Suprapubic skin (tissue), 4 donors: ENCODE data around the gene RUNDC3A. TPM values are rescaled to one million over a fixed set of nuclear protein-coding genes. Genes with fewer than 3 reads are reported as not detected.

ENCODE experiments used
- DNase-seq, 2 donors: peaks; one replicate each; pipeline ENCODE4 v3.0.0-alpha.2; 2019; ENCODE audit warnings: low spot score in 2 of 2
- H3K27ac ChIP-seq: fragments of 200-600 bp; sonication (generic); one replicate; pipeline ENCODE4 v1.5.1; 2019
- H3K27me3 ChIP-seq: fragments of 200-600 bp; sonication (generic); one replicate; pipeline ENCODE4 v1.5.1; 2019
- H3K36me3 ChIP-seq: fragments of 200-600 bp; sonication (generic); one replicate; pipeline ENCODE4 v1.5.1; 2019
- H3K4me1 ChIP-seq: fragments of 200-600 bp; sonication (generic); one replicate; pipeline ENCODE4 v1.5.1; 2019
- H3K4me3 ChIP-seq: fragments of 200-600 bp; sonication (generic); one replicate; pipeline ENCODE4 v1.5.1; 2019; ENCODE audit warnings: mild to moderate bottlenecking
- H3K9me3 ChIP-seq: fragments of 200-600 bp; sonication (generic); one replicate; pipeline ENCODE4 v1.5.1; 2019
- CTCF ChIP-seq, 2 donors: fragments of 200-600 bp in 1 of 2; fragments of 450-650 bp in 1 of 2; sonication (generic) in 1 of 2; IDR thresholded peaks; one replicate each; pipeline ENCODE4 v1.5.1; 2016 to 2019; ENCODE audit warnings: antibody characterized with exemption in 2 of 2, mild to moderate bottlenecking in 1 of 2, moderate library complexity in 1 of 2
- EP300 ChIP-seq: sonication (generic); formaldehyde crosslinking; IDR thresholded peaks from one replicate; pipeline ENCODE4 v1.6.1; 2017; ENCODE audit warnings: antibody characterized with exemption
- POLR2A ChIP-seq, 2 donors: fragments of 450-650 bp; IDR thresholded peaks; one replicate each; pipeline ENCODE4 v1.6.1; 2017; ENCODE audit warnings: antibody characterized with exemption in 2 of 2, mild to moderate bottlenecking in 2 of 2, moderate library complexity in 2 of 2
- POLR2AphosphoS5 ChIP-seq, 3 donors: sonication (generic); formaldehyde crosslinking; IDR thresholded peaks; one replicate each; pipeline ENCODE4 v1.6.1; 2017; ENCODE audit warnings: antibody characterized with exemption in 3 of 3
- WGBS: methylation state at CpG from one replicate; pipeline ENCODE4 v1.1.5; 2018; 5-methylcytosine and 5-hydroxymethylcytosine counted together
- total RNA-seq, 4 donors: library from RNA; depleted of rRNA; stranded (reverse); fragments of >200 nt; gene quantifications; one replicate each; pipeline ENCODE4 v1.1.0, GENCODE V29; 2016

Gene RUNDC3A
- total RNA-seq, 4 donors from 2014 or later = 12.6 to 22.0 (median 14.7) TPM

DNA sequence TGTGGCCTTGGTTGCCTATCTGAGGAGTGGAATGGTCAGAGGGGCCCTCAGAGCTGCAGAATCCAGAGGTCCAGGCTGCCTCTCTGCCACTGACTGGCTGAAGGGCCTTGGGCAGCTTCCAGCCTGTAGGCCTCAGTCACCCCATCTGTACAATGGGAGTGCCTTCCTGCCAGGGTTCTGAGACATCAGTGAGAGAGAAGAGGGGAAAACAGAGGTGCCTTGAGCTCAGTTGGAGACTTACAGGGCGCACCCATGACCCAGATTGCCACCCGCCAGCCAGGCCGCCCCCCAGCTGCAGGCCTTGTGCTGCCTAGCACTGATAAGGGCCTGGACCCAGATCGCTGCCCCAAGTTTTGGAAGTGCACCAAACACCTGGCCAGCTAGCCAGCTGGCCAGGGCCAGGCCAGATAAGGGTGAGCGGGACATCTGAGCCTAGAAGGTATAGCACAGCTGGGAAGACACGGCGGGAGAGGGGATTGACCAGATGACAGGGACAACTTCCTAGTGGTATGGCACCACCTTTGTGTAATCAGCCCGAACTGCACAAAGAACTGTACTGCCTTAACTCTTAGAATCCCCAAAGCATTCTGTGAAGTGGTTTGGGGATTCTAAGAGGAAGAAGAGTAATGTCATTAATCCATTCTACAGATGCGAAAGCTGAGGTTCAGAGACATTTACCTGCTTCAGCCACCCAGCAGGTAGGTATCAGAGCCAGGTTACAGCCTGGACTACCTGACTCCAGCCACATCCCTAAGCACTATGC lies 41.8 kb upstream of the RUNDC3A start:
- no peak for DNase-seq
- no peaks in the 10 kb centered on the region for H3K27me3 ChIP-seq
- H3K4me3 ChIP-seq = no peak overlapping the region
- H3K4me1 ChIP-seq = no peaks in the 10 kb centered on the region
- TF ChIP-seq EP300 = no peak
- no peak for TF ChIP-seq CTCF (IDR thresholded peaks at IDR 0.05)
- TF ChIP-seq POLR2A (IDR thresholded peaks at IDR 0.05) = no peak
- TF ChIP-seq POLR2AphosphoS5 (IDR thresholded peaks at IDR 0.05) = no peak
- no peaks in the 10 kb centered on the region for H3K36me3 ChIP-seq
- H3K27ac ChIP-seq = no peak overlapping the region
- 78% methylated on average over 8 of the region's 9 CpGs for WGBS
- H3K9me3 ChIP-seq = no peaks in the 10 kb centered on the region

GRCh38 chr17:44267165-44267455 lies 41.3 kb upstream of the RUNDC3A start:
- WGBS = 85% methylated on average over 5 of the region's 5 CpGs
- H3K4me3 ChIP-seq = no peak overlapping the region
- H3K4me1 ChIP-seq = peaks cover 2% of the 10 kb centered on the region
- H3K27ac ChIP-seq = no peak overlapping the region
- no peak for DNase-seq
- H3K27me3 ChIP-seq = no peaks in the 10 kb centered on the region
- TF ChIP-seq POLR2A (IDR thresholded peaks at IDR 0.05) = no peak
- TF ChIP-seq CTCF (IDR thresholded peaks at IDR 0.05) = no peak
- no peak for TF ChIP-seq POLR2AphosphoS5 (IDR thresholded peaks at IDR 0.05)
- TF ChIP-seq EP300 = no peak
- no peaks in the 10 kb centered on the region for H3K9me3 ChIP-seq
- no peaks in the 10 kb centered on the region for H3K36me3 ChIP-seq

DNA sequence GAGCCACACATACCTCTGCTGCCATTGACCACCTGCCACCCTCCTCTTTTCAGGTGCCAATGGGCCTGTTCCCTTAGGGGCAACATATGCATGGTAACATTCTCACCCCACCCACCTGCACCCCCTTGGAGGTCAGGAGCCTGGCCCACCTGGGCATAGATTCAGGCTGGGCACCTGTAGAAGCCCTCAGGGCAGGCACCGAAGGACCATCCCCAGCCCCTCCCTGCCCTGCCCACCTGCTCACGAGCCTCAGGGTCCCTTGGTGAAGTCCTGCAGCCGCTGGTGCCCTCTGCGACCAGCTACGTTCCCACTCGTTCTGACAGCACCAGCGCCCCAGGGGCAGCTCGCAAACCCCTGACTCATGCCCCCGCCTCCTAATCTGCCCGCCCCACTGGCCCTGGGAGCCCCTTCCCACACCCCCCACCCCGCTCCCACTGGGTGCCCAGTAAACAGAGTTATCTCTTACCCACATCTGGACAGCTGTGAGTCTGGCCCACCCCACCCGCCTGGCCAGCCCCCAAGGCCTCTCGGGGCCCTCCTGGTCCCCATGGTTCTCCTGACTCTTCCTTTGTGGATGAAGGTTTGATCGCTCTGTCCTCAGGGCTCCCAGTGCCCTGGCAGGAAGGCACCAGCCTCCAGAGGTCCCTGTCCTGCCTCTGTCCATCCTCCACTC lies 40.4 kb upstream of the RUNDC3A start, which contains the start of gene SLC4A1:
Gene SLC4A1, minus strand, starts transcription at position 318 of the 673 bp plus-strand sequence. CDS start 5,269 bp downstream, outside the sequence.
- H3K4me1 ChIP-seq = peaks cover 7% of the 10 kb centered on the region
- 71% methylated on average over 14 of the region's 14 CpGs for WGBS
- no peak within 1 kb of the TSS for H3K4me3 ChIP-seq
- H3K36me3 ChIP-seq = no peaks in the 10 kb centered on the region
- no peak for DNase-seq
- no peak for TF ChIP-seq CTCF (IDR thresholded peaks at IDR 0.05)
- TF ChIP-seq EP300 = no peak
- no peak for TF ChIP-seq POLR2AphosphoS5 (IDR thresholded peaks at IDR 0.05)
- TF ChIP-seq POLR2A (IDR thresholded peaks at IDR 0.05) = no peak
- no peaks in the 10 kb centered on the region for H3K9me3 ChIP-seq
- H3K27ac ChIP-seq = no peak within 1 kb of the TSS
- no peaks in the 10 kb centered on the region for H3K27me3 ChIP-seq

DNA sequence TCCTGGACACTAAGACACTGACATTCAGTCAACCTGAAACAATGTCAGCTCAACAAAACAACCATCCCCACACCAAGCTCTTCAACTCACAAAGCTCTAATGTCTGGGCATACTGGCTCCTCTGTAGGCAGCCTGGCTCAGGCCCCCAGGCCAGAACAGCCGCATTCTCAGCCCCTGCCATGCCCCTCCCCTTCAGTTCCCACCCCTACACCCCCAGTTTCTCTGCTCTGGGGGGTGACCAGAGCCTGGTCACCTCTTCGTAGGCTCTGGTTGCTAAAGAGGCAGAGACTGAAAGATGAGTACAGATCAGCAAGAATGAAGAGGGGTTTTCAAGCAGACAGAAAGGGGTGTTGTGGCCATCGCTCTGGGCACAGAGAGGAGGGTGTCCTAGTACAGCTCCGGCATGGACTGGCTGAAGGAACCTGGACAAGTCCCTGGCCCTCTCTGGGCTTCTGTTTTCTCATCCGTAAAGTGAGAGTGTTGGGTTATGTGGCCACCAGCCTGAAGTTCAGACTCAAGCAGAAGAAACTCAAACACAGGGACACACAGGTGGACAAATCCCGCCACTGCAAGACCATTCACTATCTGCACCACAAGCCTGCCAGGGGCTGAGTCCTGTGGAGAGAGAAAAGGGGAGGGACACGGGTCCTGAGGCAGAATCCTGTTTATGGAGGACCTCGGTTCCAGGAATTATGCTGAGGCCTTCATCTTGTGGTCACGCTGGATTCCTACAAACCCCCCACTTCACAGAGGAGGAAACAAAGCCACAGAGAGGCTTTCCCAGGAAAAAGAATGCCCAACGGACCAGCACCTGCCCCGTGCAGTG lies 39.5 kb upstream of the RUNDC3A start:
- Histone ChIP-seq H3K27ac (no peak overlapping the region), H3K4me3 (no peak overlapping the region), H3K27me3 (no peaks in the 10 kb centered on the region), H3K4me1 (peaks cover 7% of the 10 kb centered on the region), H3K36me3 (no peaks in the 10 kb centered on the region), H3K9me3 (no peaks in the 10 kb centered on the region)
- no peak for DNase-seq
- TF ChIP-seq POLR2AphosphoS5 (IDR thresholded peaks at IDR 0.05) (no peak), EP300 (no peak), POLR2A (IDR thresholded peaks at IDR 0.05) (no peak), CTCF (IDR thresholded peaks at IDR 0.05) (no peak)
- WGBS = 67% methylated on average over 11 of the region's 11 CpGs
